ENCODE results near the gene UPP2. TPM values are rescaled to one million over a fixed set of nuclear protein-coding genes. Genes with fewer than 3 reads are reported as not detected.

The UPP2 gene
- total and polyA plus RNA-seq, 2 donors (not counting 1 experiment from before 2014, with no cell fraction given) = not detected

DNA sequence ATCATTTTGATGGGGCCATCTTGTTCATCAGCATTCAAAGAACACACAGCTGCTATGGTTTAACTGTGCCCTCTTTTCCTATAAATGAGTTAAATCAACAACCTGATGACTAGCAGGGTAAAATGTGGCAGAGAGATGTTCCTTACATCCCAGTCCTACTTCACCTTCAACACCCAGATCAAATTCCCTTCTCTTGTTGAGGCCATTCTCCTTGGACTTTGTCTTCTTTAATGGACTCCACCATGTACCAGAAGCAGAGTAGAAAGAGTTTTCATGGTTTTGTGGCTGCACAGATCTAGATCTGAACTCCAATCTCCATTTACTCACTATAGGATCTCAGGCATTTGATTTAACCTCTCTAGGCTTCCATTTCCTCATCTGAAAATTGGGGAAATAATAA lies 6.4 kb upstream of the UPP2 start:
- Mint-ChIP-seq H3K4me1 (no peaks in the 10 kb centered on the region), H3K4me3 (no peak overlapping the region), H3K9me3 (ENCODE audit: insufficient read depth) (no peaks in the 10 kb centered on the region), H3K27ac (no peak overlapping the region), H3K27me3 (no peaks in the 10 kb centered on the region)
- Histone ChIP-seq H3K4me2 (replicated peaks; ENCODE audit: low read depth, low read length, poor library complexity, severe bottlenecking) (no peak overlapping the region), H3K4me1 (ENCODE audit: control insufficient read depth in 2 of 2, insufficient read depth in 2 of 2, low read length in 2 of 2) (no peaks in the 10 kb centered on the region), H3K36me3 (replicated peaks in 1 of 2; ENCODE audit: control extremely low read depth in 1 of 2, control insufficient read depth in 1 of 2, extremely low read depth in 1 of 2, insufficient read depth in 2 of 2, low read length in 1 of 2) (no peaks in the 10 kb centered on the region), H3K79me2 (ENCODE audit: control insufficient read depth, insufficient read depth, low read length) (no peaks in the 10 kb centered on the region), H3K27ac (ENCODE audit: low read length in 2 of 2) (no peak overlapping the region), H3K9me3 (ENCODE audit: control extremely low read depth in 1 of 3, control insufficient read depth in 2 of 3, insufficient read depth in 1 of 3, low read length in 2 of 3) (no peaks in the 10 kb centered on the region), H3K4me3 (ENCODE audit: control extremely low read depth in 1 of 5, extremely low read depth in 1 of 5, insufficient read depth in 1 of 5, low read depth in 2 of 5, low read length in 4 of 5) (no peak overlapping the region), H4K20me1 (ENCODE audit: control insufficient read depth, insufficient read depth, low read length, poor library complexity, severe bottlenecking) (no peaks in the 10 kb centered on the region), H3K9ac (ENCODE audit: low read length) (no peak overlapping the region), H3K27me3 (replicated peaks in 1 of 4; ENCODE audit: control extremely low read depth in 1 of 4, control insufficient read depth in 3 of 4, insufficient read depth in 4 of 4, low read length in 3 of 4) (no peaks in the 10 kb centered on the region), H2AFZ (ENCODE audit: insufficient read depth, low read depth, low read length, poor library complexity, severe bottlenecking) (no peak overlapping the region)
- intact Hi-C loops (cut with micrococcal nuclease) = no loop called here
- ChIA-PET CTCF (no interaction called here), POLR2A (interaction anchor here (0.6 kb wide), 1 partner anchor 678 kb away, joined by 8 read pairs; no protein-coding TSS in a partner anchor)
- no peak for TF ChIP-seq EZH2 (IDR thresholded peaks at IDR 0.05; ENCODE audit: borderline replicate concordance, insufficient read depth, low read depth, low read length, poor library complexity, severe bottlenecking)
- TF ChIP-seq, protein P1, sequence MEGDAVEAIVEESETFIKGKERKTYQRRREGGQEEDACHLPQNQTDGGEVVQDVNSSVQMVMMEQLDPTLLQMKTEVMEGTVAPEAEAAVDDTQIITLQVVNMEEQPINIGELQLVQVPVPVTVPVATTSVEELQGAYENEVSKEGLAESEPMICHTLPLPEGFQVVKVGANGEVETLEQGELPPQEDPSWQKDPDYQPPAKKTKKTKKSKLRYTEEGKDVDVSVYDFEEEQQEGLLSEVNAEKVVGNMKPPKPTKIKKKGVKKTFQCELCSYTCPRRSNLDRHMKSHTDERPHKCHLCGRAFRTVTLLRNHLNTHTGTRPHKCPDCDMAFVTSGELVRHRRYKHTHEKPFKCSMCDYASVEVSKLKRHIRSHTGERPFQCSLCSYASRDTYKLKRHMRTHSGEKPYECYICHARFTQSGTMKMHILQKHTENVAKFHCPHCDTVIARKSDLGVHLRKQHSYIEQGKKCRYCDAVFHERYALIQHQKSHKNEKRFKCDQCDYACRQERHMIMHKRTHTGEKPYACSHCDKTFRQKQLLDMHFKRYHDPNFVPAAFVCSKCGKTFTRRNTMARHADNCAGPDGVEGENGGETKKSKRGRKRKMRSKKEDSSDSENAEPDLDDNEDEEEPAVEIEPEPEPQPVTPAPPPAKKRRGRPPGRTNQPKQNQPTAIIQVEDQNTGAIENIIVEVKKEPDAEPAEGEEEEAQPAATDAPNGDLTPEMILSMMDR (IDR thresholded peaks at IDR 0.05) = no peak
- ATAC-seq (ENCODE audit: low read depth) = no peak
- no peak for DNase-seq

DNA sequence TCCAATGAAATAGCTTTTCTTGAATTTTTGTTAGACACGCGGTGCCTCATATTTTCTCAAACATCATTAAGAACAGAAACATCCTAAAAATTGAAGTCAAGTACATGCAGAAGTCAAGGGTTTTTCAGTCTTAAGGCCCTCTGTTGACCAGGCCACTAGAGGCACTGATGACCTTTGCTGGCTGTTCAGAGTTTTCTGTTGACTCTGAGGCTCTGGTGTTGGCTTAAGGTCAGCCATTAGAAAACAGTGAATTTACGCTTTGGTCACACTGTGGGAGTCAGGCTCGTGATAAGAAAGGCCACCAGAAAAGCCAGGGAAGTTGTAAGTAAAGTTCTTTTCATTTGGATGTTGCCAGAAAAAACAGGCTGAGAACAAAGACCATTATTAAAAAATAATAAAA lies 5.8 kb upstream of the UPP2 start:
- Histone ChIP-seq H3K4me1 (ENCODE audit: control insufficient read depth in 2 of 2, insufficient read depth in 2 of 2, low read length in 2 of 2) (no peaks in the 10 kb centered on the region), H3K79me2 (ENCODE audit: control insufficient read depth, insufficient read depth, low read length) (no peaks in the 10 kb centered on the region), H3K27ac (ENCODE audit: low read length in 2 of 2) (no peak overlapping the region), H4K20me1 (ENCODE audit: control insufficient read depth, insufficient read depth, low read length, poor library complexity, severe bottlenecking) (no peaks in the 10 kb centered on the region), H3K4me3 (ENCODE audit: control extremely low read depth in 1 of 5, extremely low read depth in 1 of 5, insufficient read depth in 1 of 5, low read depth in 2 of 5, low read length in 4 of 5) (no peak overlapping the region), H2AFZ (ENCODE audit: insufficient read depth, low read depth, low read length, poor library complexity, severe bottlenecking) (no peak overlapping the region), H3K27me3 (replicated peaks in 1 of 4; ENCODE audit: control extremely low read depth in 1 of 4, control insufficient read depth in 3 of 4, insufficient read depth in 4 of 4, low read length in 3 of 4) (no peaks in the 10 kb centered on the region), H3K9me3 (ENCODE audit: control extremely low read depth in 1 of 3, control insufficient read depth in 2 of 3, insufficient read depth in 1 of 3, low read length in 2 of 3) (no peaks in the 10 kb centered on the region), H3K36me3 (replicated peaks in 1 of 2; ENCODE audit: control extremely low read depth in 1 of 2, control insufficient read depth in 1 of 2, extremely low read depth in 1 of 2, insufficient read depth in 2 of 2, low read length in 1 of 2) (no peaks in the 10 kb centered on the region), H3K9ac (ENCODE audit: low read length) (no peak overlapping the region), H3K4me2 (replicated peaks; ENCODE audit: low read depth, low read length, poor library complexity, severe bottlenecking) (no peak overlapping the region)
- intact Hi-C loops (cut with micrococcal nuclease) = no loop called here
- Mint-ChIP-seq H3K9me3 (ENCODE audit: insufficient read depth) (no peaks in the 10 kb centered on the region), H3K4me1 (no peaks in the 10 kb centered on the region), H3K27me3 (no peaks in the 10 kb centered on the region), H3K4me3 (no peak overlapping the region), H3K27ac (no peak overlapping the region)
- 88% methylated on average over 2 of the region's 4 CpGs for WGBS (ENCODE audit: insufficient coverage)
- CTCF ChIA-PET = no interaction called here
- ATAC-seq (ENCODE audit: low read depth) = no peak
- DNase-seq = no peak
- TF ChIP-seq, protein P1 (IDR thresholded peaks at IDR 0.05) = no peak
- no peak for TF ChIP-seq EZH2 (IDR thresholded peaks at IDR 0.05; ENCODE audit: borderline replicate concordance, insufficient read depth, low read depth, low read length, poor library complexity, severe bottlenecking)
- POLR2A ChIA-PET = no interaction called here
